ENCODE data around the gene COX6A1. TPM values are rescaled to one million over a fixed set of nuclear protein-coding genes. Genes with fewer than 3 reads are reported as not detected.

The COX6A1 gene
- total and polyA plus RNA-seq, 12 donors, result 101 to 859 (median 160) TPM

GRCh38 chr12:120488057-120488640, 50.2 kb downstream of the COX6A1 start:
- Histone ChIP-seq H3K27ac (no peak overlapping the region), H3K9me3 (no peaks in the 10 kb centered on the region), H3K4me3 (no peak overlapping the region), H3K4me1 (peaks cover 0 to 5% (median 0%) of the 10 kb centered on the region in 9 donors), H3K36me3 (peaks cover 0 to 12% (median 0%) of the 10 kb centered on the region in 9 donors), H3K27me3 (no peaks in the 10 kb centered on the region)
- WGBS, 2 donors, result 74 to 75% methylated on average over 5 of the region's 5 CpGs
- TF ChIP-seq CTCF (IDR thresholded peaks at IDR 0.05), result no peak
- no peak for DNase-seq
- ATAC-seq, result no peak
- intact Hi-C loops (cut with DNase I), result no loop called here

GRCh38 chr12:120489018-120489417, 51.1 kb downstream of the COX6A1 start:
- peaks cover 0 to 12% (median 0%) of the 10 kb centered on the region in 9 donors for H3K36me3 ChIP-seq
- WGBS, 2 donors, result 89 to 93% methylated on average over 4 of the region's 4 CpGs
- no peak overlapping the region for H3K27ac ChIP-seq
- DNase-seq, result no peak
- no peak for TF ChIP-seq CTCF (IDR thresholded peaks at IDR 0.05)
- H3K9me3 ChIP-seq, result no peaks in the 10 kb centered on the region
- ATAC-seq, result no peak
- H3K27me3 ChIP-seq, result no peaks in the 10 kb centered on the region
- H3K4me1 ChIP-seq, result peaks cover 0 to 5% (median 0%) of the 10 kb centered on the region in 9 donors
- intact Hi-C loops (cut with DNase I), result no loop called here
- H3K4me3 ChIP-seq, result no peak overlapping the region

GRCh38 chr12:120490325-120490724, 52.4 kb downstream of the COX6A1 start:
- no peak overlapping the region for H3K27ac ChIP-seq

More at GRCh38 chr12:120490325-120490724, 52.4 kb downstream of the COX6A1 start:
- WGBS, 2 donors, result 96 to 97% methylated on average over 5 of the region's 5 CpGs
- no peaks in the 10 kb centered on the region for H3K27me3 ChIP-seq
- H3K4me3 ChIP-seq, result no peak overlapping the region
- H3K36me3 ChIP-seq, result peaks cover 0 to 12% (median 0%) of the 10 kb centered on the region in 9 donors
- intact Hi-C loops (cut with DNase I), result no loop called here
- ATAC-seq, result no peak
- no peaks in the 10 kb centered on the region for H3K9me3 ChIP-seq
- TF ChIP-seq CTCF (IDR thresholded peaks at IDR 0.05), result no peak
- H3K4me1 ChIP-seq, result peaks cover 0 to 9% (median 6%) of the 10 kb centered on the region in 9 donors
- no peak for DNase-seq

Other genes with a start within 250 kb of the COX6A1 start
- gene GCN1, start 243.4 kb upstream of the COX6A1 start, total RNA-seq, result 10 to 100 TPM; 30.4 to 41.3 (median 35.0) TPM
- gene GCN1, start 243.4 kb upstream of the COX6A1 start, polyA plus RNA-seq, result 10 to 100 TPM in 1 of 2 donors, 1 to 10 TPM in 1; 9.7 to 17.2 TPM
- 1,000 to 10,000 TPM in 1 of 10 donors, 100 to 1,000 TPM in 9; 578 to 1,255 (median 694) TPM for gene RPLP0, start 237.0 kb upstream of the COX6A1 start, total RNA-seq
- gene RPLP0, start 237.0 kb upstream of the COX6A1 start, polyA plus RNA-seq, result 1,000 to 10,000 TPM in 1 of 2 donors, 100 to 1,000 TPM in 1; 852 to 3,129 TPM
- 10 to 100 TPM; 52.0 to 83.7 (median 63.3) TPM for gene PXN, start 172.4 kb upstream of the COX6A1 start, total RNA-seq
- gene PXN, start 172.4 kb upstream of the COX6A1 start, polyA plus RNA-seq, result 100 to 1,000 TPM in 1 of 2 donors, 10 to 100 TPM in 1; 41.2 to 123 TPM
- over 10,000 TPM in 7 of 10 donors, 1,000 to 10,000 TPM in 3; 5,348 to 18,425 (median 10,263) TPM for gene RNU4-2, start 146.2 kb upstream of the COX6A1 start, total RNA-seq
- not detected for gene RNU4-2, start 146.2 kb upstream of the COX6A1 start, polyA plus RNA-seq
- gene RNU4-1, start 144.9 kb upstream of the COX6A1 start, total RNA-seq, result 1,000 to 10,000 TPM in 6 of 10 donors, 100 to 1,000 TPM in 4; 426 to 3,423 (median 1,870) TPM
- not detected for gene RNU4-1, start 144.9 kb upstream of the COX6A1 start, polyA plus RNA-seq
- 1 to 10 TPM; 3.7 to 9.0 (median 4.7) TPM for gene SIRT4, start 135.8 kb upstream of the COX6A1 start, total RNA-seq
- 1 to 10 TPM; 2.8 to 6.2 TPM for gene SIRT4, start 135.8 kb upstream of the COX6A1 start, polyA plus RNA-seq
- 1 to 10 TPM in 3 of 10 donors, under 1 TPM in 4, not detected in 3; 0.65 to 1.8 (median 0.89) TPM for gene PLA2G1B, start 110.3 kb upstream of the COX6A1 start, total RNA-seq
- gene PLA2G1B, start 110.3 kb upstream of the COX6A1 start, polyA plus RNA-seq, result under 1 TPM in 1 of 2 donors, not detected in 1; 0.22 TPM
- gene MSI1, start 68.9 kb upstream of the COX6A1 start, total RNA-seq, result 1 to 10 TPM; 2.8 to 9.6 (median 6.4) TPM
- gene MSI1, start 68.9 kb upstream of the COX6A1 start, polyA plus RNA-seq, result 1 to 10 TPM; 1.1 to 2.9 TPM
- 10 to 100 TPM; 10.1 to 18.4 (median 13.0) TPM for gene TRIAP1, start 8.3 kb downstream of the COX6A1 start, total RNA-seq
- 10 to 100 TPM; 12.0 to 28.9 TPM for gene TRIAP1, start 8.3 kb downstream of the COX6A1 start, polyA plus RNA-seq
- gene GATC, start 8.3 kb downstream of the COX6A1 start, total RNA-seq, result 10 to 100 TPM in 7 of 10 donors, 1 to 10 TPM in 3; 6.4 to 17.0 (median 11.1) TPM
- gene GATC, start 8.3 kb downstream of the COX6A1 start, polyA plus RNA-seq, result 1 to 10 TPM; 6.0 to 7.3 TPM
- 10 to 100 TPM; 25.4 to 54.7 (median 32.0) TPM for gene SRSF9, start 31.6 kb downstream of the COX6A1 start, total RNA-seq
- gene SRSF9, start 31.6 kb downstream of the COX6A1 start, polyA plus RNA-seq, result 10 to 100 TPM; 29.8 to 42.9 TPM
- 100 to 1,000 TPM in 9 of 10 donors, 10 to 100 TPM in 1; 94.0 to 227 (median 120) TPM for gene DYNLL1, start 58.0 kb downstream of the COX6A1 start, total RNA-seq
- 100 to 1,000 TPM; 136 to 352 TPM for gene DYNLL1, start 58.0 kb downstream of the COX6A1 start, polyA plus RNA-seq
- gene COQ5, start 91.0 kb downstream of the COX6A1 start, total RNA-seq, result 10 to 100 TPM; 32.0 to 56.0 (median 43.6) TPM
- gene COQ5, start 91.0 kb downstream of the COX6A1 start, polyA plus RNA-seq, result 10 to 100 TPM; 32.5 to 64.5 TPM
- 100 to 1,000 TPM; 228 to 359 (median 271) TPM for gene RNF10, start 96.2 kb downstream of the COX6A1 start, total RNA-seq
- 100 to 1,000 TPM; 218 to 778 TPM for gene RNF10, start 96.2 kb downstream of the COX6A1 start, polyA plus RNA-seq
- gene POP5, start 143.3 kb downstream of the COX6A1 start, total RNA-seq, result 10 to 100 TPM; 21.1 to 49.9 (median 36.9) TPM
- gene POP5, start 143.3 kb downstream of the COX6A1 start, polyA plus RNA-seq, result 10 to 100 TPM; 31.7 to 59.6 TPM
- 1 to 10 TPM; 1.3 to 8.7 (median 3.0) TPM for gene CABP1, start 202.5 kb downstream of the COX6A1 start, total RNA-seq
- gene CABP1, start 202.5 kb downstream of the COX6A1 start, polyA plus RNA-seq, result 10 to 100 TPM in 1 of 2 donors, 1 to 10 TPM in 1; 3.3 to 12.0 TPM
- gene MLEC, start 249.0 kb downstream of the COX6A1 start, total RNA-seq, result 100 to 1,000 TPM in 8 of 10 donors, 10 to 100 TPM in 2; 95.1 to 179 (median 118) TPM
- 10 to 100 TPM; 35.3 to 59.2 TPM for gene MLEC, start 249.0 kb downstream of the COX6A1 start, polyA plus RNA-seq